ENCODE results near the gene PDE6B.

- TF ChIP-seq CTCF (IDR thresholded peaks at IDR 0.05 in 8 of 11, conservative IDR thresholded peaks at IDR 0.05 in 3 of 11): no peak
- TF ChIP-seq POLR2A (IDR thresholded peaks at IDR 0.05): no peak
Observed at GRCh38 chr4:621296-622070, 3.9 kb upstream of the PDE6B start.
